ENCODE measurements around the gene DLG5.
A peak's percentile ranks its signal among the peaks of the same experiment; 100 is the strongest.

The DLG5 gene

GRCh38 chr10:77865580-77866324 is 60.8 kb downstream of the DLG5 start:
- DNase-seq: no peak

GRCh38 chr10:77864151-77864851 is 62.3 kb downstream of the DLG5 start:
- no peak for DNase-seq

GRCh38 chr10:77863446-77863845 is 63.1 kb downstream of the DLG5 start:
- DNase-seq: no peak

GRCh38 chr10:77862595-77862994 is 64.0 kb downstream of the DLG5 start:
- DNase-seq: no peak

- DNase-seq: no peak
Observed at GRCh38 chr10:77861366-77861765, 65.2 kb downstream of the DLG5 start.

- DNase-seq: no peak
Observed at GRCh38 chr10:77859865-77860282, 66.7 kb downstream of the DLG5 start.

GRCh38 chr10:77859200-77859864 is 67.2 kb downstream of the DLG5 start:
- DNase-seq: no peak

GRCh38 chr10:77857272-77857671 is 69.3 kb downstream of the DLG5 start:
- no peak for DNase-seq

GRCh38 chr10:77856566-77856965 is 70.0 kb downstream of the DLG5 start:
- no peak for DNase-seq

- DNase-seq: no peak
Observed at GRCh38 chr10:77855404-77856155, 71.0 kb downstream of the DLG5 start.

GRCh38 chr10:77854115-77854514 is 72.4 kb downstream of the DLG5 start:
- DNase-seq: no peak

GRCh38 chr10:77853256-77853655 is 73.3 kb downstream of the DLG5 start:
- no peak for DNase-seq

GRCh38 chr10:77850620-77851231 is 75.8 kb downstream of the DLG5 start:
- no peak for DNase-seq

- DNase-seq: no peak
Observed at GRCh38 chr10:77849039-77849664, 77.4 kb downstream of the DLG5 start.

GRCh38 chr10:77846718-77847311 is 79.7 kb downstream of the DLG5 start:
- peak; percentile 63 for DNase-seq

GRCh38 chr10:77845451-77845850 is 81.1 kb downstream of the DLG5 start:
- no peak for DNase-seq

GRCh38 chr10:77844713-77845445 is 81.7 kb downstream of the DLG5 start:
- DNase-seq: no peak

GRCh38 chr10:77844177-77844576 is 82.4 kb downstream of the DLG5 start:
- no peak for DNase-seq

GRCh38 chr10:77843264-77843663 is 83.3 kb downstream of the DLG5 start:
- DNase-seq: no peak

- no peak for DNase-seq
Observed at GRCh38 chr10:77842652-77843212, 83.8 kb downstream of the DLG5 start.
